Neural progenitor cell (in vitro differentiated cells): ENCODE results near the gene SCAANT1.

Experiments used
- CTCF ChIP-seq: fragments of 200-600 bp; sonication (generic); IDR thresholded peaks from 2 replicates; pipeline ENCODE4 v1.5.1; 2017; ENCODE audit warnings: antibody characterized with exemption, mild to moderate bottlenecking
- EZH2 ChIP-seq: fragments of 200-600 bp; sonication (generic); IDR thresholded peaks from 2 replicates; pipeline ENCODE4 v1.6.1; 2017; ENCODE audit warnings: antibody characterized with exemption, mild to moderate bottlenecking, moderate library complexity

DNA sequence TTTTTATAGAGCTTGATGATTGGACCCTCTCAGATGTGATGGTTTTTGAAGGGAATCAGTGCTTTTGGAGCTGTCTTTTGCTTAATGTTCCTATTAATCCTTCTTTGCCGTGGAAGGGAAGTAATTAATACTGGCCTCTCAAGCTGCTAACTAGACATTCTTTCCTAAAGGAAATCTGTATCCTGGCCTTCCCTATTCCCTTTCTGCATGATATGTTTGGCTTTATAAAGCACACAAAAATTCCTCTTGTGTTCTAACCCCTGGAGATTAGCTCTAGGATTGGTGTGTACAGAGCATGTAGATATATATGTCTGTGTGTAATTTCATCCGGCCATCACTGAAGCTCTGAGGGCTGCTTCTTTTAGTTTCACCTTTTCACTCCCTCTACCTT lies 41.6 kb downstream of the SCAANT1 start:
- TF ChIP-seq CTCF (no peak), EZH2 (no peak)
